Left renal cortex interstitium (tissue), 4 donors: Measurements from ENCODE around the gene TXNRD2. TPM values are rescaled to one million over a fixed set of nuclear protein-coding genes. Genes with fewer than 3 reads are reported as not detected.
"Not testable (repeated sequence)": the region's sequence is repeated elsewhere in the genome, so short reads cannot be mapped to it uniquely, and the experiment has no call there.

Experiments used
- DNase-seq, 4 donors: peaks; one replicate each; pipeline ENCODE4 v3.0.0-alpha.2; 2013; ENCODE audit warnings: low read depth in 4 of 4, low spot score in 2 of 4, missing footprints in 1 of 4
- polyA plus RNA-seq, 4 donors: library from polyadenylated mRNA; unstranded; fragments of 120-200 nt; gene quantifications; one replicate each; pipeline ENCODE4 v1.2.1, GENCODE V29; 2013; ENCODE audit not compliant: insufficient read length in 4 of 4

Gene TXNRD2
- polyA plus RNA-seq, 4 donors, result 23.0 to 35.8 (median 29.3) TPM

DNA sequence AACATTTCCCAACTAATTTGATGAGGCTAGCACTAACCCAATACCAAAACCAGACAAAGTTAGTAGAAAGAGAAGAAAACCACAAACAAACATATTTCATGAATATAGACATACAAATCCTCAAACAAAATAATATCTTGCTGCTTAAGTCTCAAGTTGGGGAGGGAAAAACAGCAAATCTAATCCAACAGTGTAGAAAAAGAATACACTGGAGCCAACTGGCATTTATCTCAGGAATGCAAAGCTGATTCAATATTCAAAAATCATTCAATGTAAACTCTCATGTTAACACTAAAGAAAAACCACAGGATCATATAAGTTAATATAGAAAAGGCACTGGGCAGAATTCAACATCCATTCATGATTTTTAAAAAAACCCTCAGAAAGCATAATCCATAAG, 105.1 kb downstream of the TXNRD2 start:
- no peak for DNase-seq

DNA sequence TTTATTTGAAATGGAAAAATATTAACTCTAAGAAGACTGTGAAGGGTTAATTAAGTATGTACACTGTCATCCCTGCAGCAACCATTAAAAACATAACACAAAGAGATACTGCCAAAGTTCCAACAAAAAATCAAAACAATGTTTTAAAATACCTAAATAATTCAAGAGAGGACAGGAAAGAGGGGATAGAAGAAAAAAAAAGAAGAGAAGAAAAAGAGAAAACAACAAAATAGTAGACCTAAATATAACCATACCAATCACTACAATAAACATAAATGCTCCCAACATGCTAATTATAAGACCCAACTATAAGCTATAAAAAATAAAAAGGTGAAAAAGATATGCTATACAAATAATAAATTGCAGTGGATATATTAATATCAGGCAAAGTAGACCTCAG, 107.0 kb downstream of the TXNRD2 start:
- DNase-seq, result no peak

DNA sequence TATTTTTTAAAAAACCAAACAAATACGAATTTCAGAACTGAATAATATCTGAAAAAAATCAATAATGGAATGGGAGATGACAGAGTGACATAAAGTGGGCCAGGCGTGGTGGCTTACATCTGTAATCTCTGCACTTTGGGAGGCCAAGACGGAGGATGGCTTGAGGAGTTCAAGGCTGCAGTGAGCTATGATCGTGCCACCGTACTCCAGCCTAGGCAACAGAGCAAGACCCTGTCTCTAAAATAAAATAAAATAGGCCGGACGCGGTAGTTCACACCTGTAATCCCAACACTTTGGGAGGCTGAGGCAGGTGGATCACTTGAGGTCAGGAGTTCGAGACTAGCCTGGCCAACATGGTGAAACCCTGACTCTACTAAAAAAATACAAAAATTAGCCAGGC, 108.3 kb downstream of the TXNRD2 start:
- DNase-seq, result not testable (repeated sequence)

GRCh38 chr22:19832476-19833108, 109.0 kb downstream of the TXNRD2 start:
- DNase-seq, result no peak

DNA sequence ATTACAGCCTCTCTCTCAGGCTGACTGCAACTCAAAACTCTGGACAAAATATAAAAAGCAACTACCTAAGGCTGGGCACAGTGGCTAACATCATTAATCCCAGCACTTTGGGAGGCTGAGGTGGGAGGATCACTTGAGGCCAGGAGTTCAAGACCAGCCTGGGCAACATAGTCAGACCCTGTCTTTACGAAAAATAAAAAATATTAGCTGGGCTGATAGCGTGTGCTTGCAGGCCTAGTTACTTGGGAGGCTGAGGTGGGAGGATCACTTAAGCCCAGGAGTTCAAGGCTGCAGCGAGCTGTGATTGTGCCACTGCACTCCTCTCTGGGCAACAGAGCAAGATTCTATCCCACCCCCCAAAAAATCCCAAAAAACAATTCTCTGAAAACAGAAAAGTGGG, 109.6 kb downstream of the TXNRD2 start:
- DNase-seq, result not testable (repeated sequence)

DNA sequence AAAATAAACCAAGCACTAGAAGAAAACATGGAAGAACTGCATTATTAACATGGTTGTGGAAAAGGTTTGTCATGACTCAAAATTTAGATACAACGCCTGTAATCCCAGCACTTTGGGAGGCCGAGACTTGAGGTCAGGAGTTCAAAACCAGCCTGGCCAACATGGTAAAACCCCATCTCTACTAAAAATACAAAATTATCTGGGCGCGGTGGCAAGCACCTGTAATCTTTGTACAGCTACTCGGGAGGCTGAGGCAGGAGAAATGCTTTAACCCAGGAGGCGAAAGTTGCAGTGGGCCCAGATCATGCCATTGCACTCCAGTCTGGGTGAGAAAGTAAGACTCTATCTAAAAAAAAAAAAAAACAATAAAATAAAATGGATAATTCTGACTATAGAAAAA, 110.6 kb downstream of the TXNRD2 start:
- no peak for DNase-seq

GRCh38 chr22:19828035-19828401, 113.6 kb downstream of the TXNRD2 start:
- DNase-seq, result no peak

GRCh38 chr22:19827341-19828034, 114.1 kb downstream of the TXNRD2 start:
- DNase-seq, result no peak

DNA sequence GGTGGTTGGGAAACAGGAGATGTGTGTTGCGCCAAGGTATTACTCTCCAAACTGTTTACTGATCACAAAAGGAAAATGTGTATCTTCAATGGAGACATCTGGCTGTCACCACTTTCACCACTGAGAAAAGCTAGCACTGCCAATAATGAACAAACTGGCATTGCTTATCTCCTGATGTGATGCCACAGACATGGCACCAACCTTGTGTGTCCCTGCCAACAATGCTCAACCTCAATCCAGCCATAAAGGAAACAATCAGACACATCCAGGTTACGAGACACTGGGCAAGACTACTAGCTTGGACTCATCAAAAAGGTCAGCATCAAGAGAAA, 115.0 kb downstream of the TXNRD2 start:
- DNase-seq, result no peak

GRCh38 chr22:19825904-19826618, 115.6 kb downstream of the TXNRD2 start:
- no peak for DNase-seq

Other genes with a start within 250 kb of the TXNRD2 start
- 10 to 100 TPM; 32.5 to 38.3 (median 35.1) TPM for gene SEPTIN5, start 227.3 kb downstream of the TXNRD2 start, polyA plus RNA-seq
- gene GP1BB, start 218.3 kb downstream of the TXNRD2 start, polyA plus RNA-seq, result 1 to 10 TPM; 3.0 to 6.5 (median 4.2) TPM
- gene TBX1, start 181.0 kb downstream of the TXNRD2 start, polyA plus RNA-seq, result under 1 TPM; 0.23 to 0.41 (median 0.35) TPM
- 1 to 10 TPM; 2.8 to 6.6 (median 5.3) TPM for gene GNB1L, start 86.9 kb downstream of the TXNRD2 start, polyA plus RNA-seq
- 10 to 100 TPM; 18.2 to 31.4 (median 22.8) TPM for gene RTL10, start 86.9 kb downstream of the TXNRD2 start, polyA plus RNA-seq
- gene COMT, start within 50 bp of the TXNRD2 start, polyA plus RNA-seq, result 100 to 1,000 TPM; 103 to 157 (median 124) TPM
- 10 to 100 TPM; 18.3 to 33.5 (median 29.1) TPM for gene ARVCF, start 75.0 kb upstream of the TXNRD2 start, polyA plus RNA-seq
- 10 to 100 TPM; 12.2 to 15.2 (median 12.8) TPM for gene TANGO2, start 79.3 kb upstream of the TXNRD2 start, polyA plus RNA-seq
- gene DGCR8, start 138.4 kb upstream of the TXNRD2 start, polyA plus RNA-seq, result 10 to 100 TPM; 35.2 to 63.0 (median 50.3) TPM
- gene RANBP1, start 174.3 kb upstream of the TXNRD2 start, polyA plus RNA-seq, result 100 to 1,000 TPM; 169 to 211 (median 180) TPM
- 10 to 100 TPM; 40.2 to 65.5 (median 58.0) TPM for gene TRMT2A, start 175.4 kb upstream of the TXNRD2 start, polyA plus RNA-seq
- gene ZDHHC8, start 190.0 kb upstream of the TXNRD2 start, polyA plus RNA-seq, result 10 to 100 TPM; 30.0 to 67.6 (median 49.2) TPM
- 1 to 10 TPM in 2 of 4 donors, under 1 TPM in 2; 0.24 to 1.8 (median 0.96) TPM for gene CCDC188, start 209.2 kb upstream of the TXNRD2 start, polyA plus RNA-seq